GM21447 (cell line): Measurements from ENCODE around the gene YWHAG.
A peak's percentile ranks its signal among the peaks of the same experiment; 100 is the strongest.
"Not testable (repeated sequence)": the region's sequence is repeated elsewhere in the genome, so short reads cannot be mapped to it uniquely, and the experiment has no call there.

Source experiments
- ATAC-seq: cut with Tn5 transposase; IDR thresholded peaks from one replicate; pipeline ENCODE4 v1.9.1; 2021; ENCODE audit not compliant: unreplicated experiment

The YWHAG gene

GRCh38 chr7:76380623-76380966 lies 21.8 kb upstream of the YWHAG start:
- ATAC-seq = no peak

- no peak for ATAC-seq
Measured at GRCh38 chr7:76377186-76377918, 18.6 kb upstream of the YWHAG start.

- ATAC-seq = no peak
Measured at GRCh38 chr7:76375251-76375650, 16.5 kb upstream of the YWHAG start.

- ATAC-seq = no peak
Measured at GRCh38 chr7:76372984-76373833, 14.4 kb upstream of the YWHAG start.

- no peak for ATAC-seq
Measured at GRCh38 chr7:76371396-76371795, 12.6 kb upstream of the YWHAG start.

GRCh38 chr7:76369018-76369417 lies 10.2 kb upstream of the YWHAG start:
- ATAC-seq = no peak

GRCh38 chr7:76368190-76368589 lies 9.4 kb upstream of the YWHAG start:
- ATAC-seq = no peak

GRCh38 chr7:76364198-76364584 lies 5.4 kb upstream of the YWHAG start:
- ATAC-seq = no peak

- ATAC-seq = not testable (repeated sequence)
Measured at GRCh38 chr7:76363754-76364153, 5.0 kb upstream of the YWHAG start.

- ATAC-seq = no peak
Measured at GRCh38 chr7:76359978-76360638, 1.3 kb upstream of the YWHAG start.

GRCh38 chr7:76359111-76359977 lies 553 bp upstream of the YWHAG start:
- ATAC-seq = peak; percentile 87

- ATAC-seq = peak; percentile 25
Measured at GRCh38 chr7:76358011-76358480, 745 bp downstream of the YWHAG start.

- no peak for ATAC-seq
Measured at GRCh38 chr7:76357475-76358010, 1.2 kb downstream of the YWHAG start.

- no peak for ATAC-seq
Measured at GRCh38 chr7:76356823-76357222, 2.0 kb downstream of the YWHAG start.

- ATAC-seq = no peak
Measured at GRCh38 chr7:76356115-76356514, 2.7 kb downstream of the YWHAG start.

- ATAC-seq = no peak
Measured at GRCh38 chr7:76354981-76355730, 3.6 kb downstream of the YWHAG start.

- no peak for ATAC-seq
Measured at GRCh38 chr7:76354516-76354915, 4.3 kb downstream of the YWHAG start.

- no peak for ATAC-seq
Measured at GRCh38 chr7:76353744-76354143, 5.0 kb downstream of the YWHAG start.

GRCh38 chr7:76352193-76352592 lies 6.6 kb downstream of the YWHAG start:
- no peak for ATAC-seq

- ATAC-seq = no peak
Measured at GRCh38 chr7:76351372-76351771, 7.4 kb downstream of the YWHAG start.
